Aorta (tissue), 5 donors: ENCODE data around the gene DIAPH2. TPM values are rescaled to one million over a fixed set of nuclear protein-coding genes. Genes with fewer than 3 reads are reported as not detected.

ENCODE experiments used
- ATAC-seq: fragments of 200-7000 bp; cut with Tn5 transposase; one replicate; pipeline ENCODE4 v1.9.1; 2022; ENCODE audit warnings: moderate library complexity; ENCODE audit not compliant: low FRiP score
- DNase-seq, 2 donors: peaks; one replicate each; pipeline ENCODE4 v3.0.0-alpha.2; 2020
- H3K27ac ChIP-seq, 2 donors: one replicate each; pipeline ENCODE4 v1.5.1; 2013; ENCODE audit warnings: low read length in 2 of 2, mild to moderate bottlenecking in 2 of 2, moderate library complexity in 2 of 2, control low read depth in 1 of 2, inconsistent platforms in 1 of 2, low read depth in 1 of 2
- H3K27me3 ChIP-seq, 2 donors: one replicate each; pipeline ENCODE4 v1.6.1; 2013; ENCODE audit warnings: control low read depth in 1 of 2, low read length in 1 of 2, mild to moderate bottlenecking in 1 of 2, moderate library complexity in 1 of 2; ENCODE audit not compliant: insufficient read depth in 2 of 2, control insufficient read depth in 1 of 2
- H3K36me3 ChIP-seq, 2 donors: one replicate each; pipeline ENCODE4 v1.6.1; 2013; ENCODE audit warnings: control low read depth in 1 of 2, low read length in 1 of 2, mild to moderate bottlenecking in 1 of 2; ENCODE audit not compliant: insufficient read depth in 2 of 2, control insufficient read depth in 1 of 2
- H3K4me1 ChIP-seq, 2 donors: one replicate each; pipeline ENCODE4 v1.6.1; 2013; ENCODE audit warnings: low read length in 2 of 2, control low read depth in 1 of 2, mild to moderate bottlenecking in 1 of 2, moderate library complexity in 1 of 2; ENCODE audit not compliant: insufficient read depth in 2 of 2, control insufficient read depth in 1 of 2
- H3K4me3 ChIP-seq, 2 donors: one replicate each; pipeline ENCODE4 v1.5.1; 2013; ENCODE audit warnings: low read length in 2 of 2, control low read depth in 1 of 2, mild to moderate bottlenecking in 1 of 2
- H3K9me3 ChIP-seq: one replicate; pipeline ENCODE4 v1.6.1; 2013; ENCODE audit warnings: mild to moderate bottlenecking, low read length; ENCODE audit not compliant: control insufficient read depth
- WGBS, 2 donors: extraction: QIAGEN DNeasy Blood & Tissue Kit; methylation state at CpG; one replicate each; pipeline ENCODE4 v1.1.7; 2013; 5-methylcytosine and 5-hydroxymethylcytosine counted together
- intact Hi-C, 2 donors: fragments of 100-400 bp; cut with DNase I; formaldehyde crosslinking; loops; one replicate each; pipeline versions ENCODE4 v1.14.2 to v1.15.0; 2022
- polyA plus RNA-seq, 2 donors: library from polyadenylated mRNA; stranded (reverse); fragments of 200-250 nt; gene quantifications; one replicate each; pipeline ENCODE4 v1.2.3, GENCODE V29; 2013
- total RNA-seq, 2 donors: library from RNA; stranded (reverse); fragmentation: NEBNext Ultra II Directional; extraction: Animal tissue kit (Norgen Biotek cat#: 25700); gene quantifications; one replicate each; pipeline ENCODE4 v1.2.1, GENCODE V29; 2021
- donor health status: healthy with polysubstance abuse.
- donor health status: Bipolar disorder and iron deficiency.
- donor health status: DM: no; HTN: no; CAD: no.
- donor health status: DM: no; HTN: no; CAD: no.
- donor health status: DM: yes; HTN: yes; CAD: no.

DIAPH2 gene
- total and polyA plus RNA-seq, 4 donors, result 6.5 to 48.4 (median 29.9) TPM

- Histone ChIP-seq H3K4me1 (no peaks in the 10 kb centered on the region), H3K9me3 (no peaks in the 10 kb centered on the region), H3K4me3 (no peak overlapping the region), H3K27ac (no peak overlapping the region), H3K36me3 (no peaks in the 10 kb centered on the region), H3K27me3 (no peaks in the 10 kb centered on the region)
- ATAC-seq (no peak), DNase-seq (no peak)
- whole genome bisulfite sequencing, 2 donors, result 49 to 54% methylated on average over 3 of the region's 3 CpGs
- intact Hi-C loops, result no loop called here
Measured at GRCh38 chrX:97126020-97126419, 441.4 kb downstream of the DIAPH2 start.

GRCh38 chrX:97132664-97133415 is 448.2 kb downstream of the DIAPH2 start:
- ATAC-seq (no peak), DNase-seq (no peak)
- no peaks in the 10 kb centered on the region for H3K4me1 ChIP-seq
- no peaks in the 10 kb centered on the region for H3K36me3 ChIP-seq
- 59 to 64% methylated on average over 6 of the region's 6 CpGs for WGBS, 2 donors
- no peak overlapping the region for H3K27ac ChIP-seq
- H3K9me3 ChIP-seq, result no peaks in the 10 kb centered on the region
- intact Hi-C loops, result no loop called here
- no peaks in the 10 kb centered on the region for H3K27me3 ChIP-seq
- no peak overlapping the region for H3K4me3 ChIP-seq

- H3K9me3 ChIP-seq, result no peaks in the 10 kb centered on the region
Measured at GRCh38 chrX:97145934-97146333, 461.3 kb downstream of the DIAPH2 start.

GRCh38 chrX:97155816-97156215 is 471.2 kb downstream of the DIAPH2 start:
- DNase-seq, result no peak
- no peaks in the 10 kb centered on the region for H3K36me3 ChIP-seq
- H3K9me3 ChIP-seq, result no peaks in the 10 kb centered on the region
- ATAC-seq, result no peak
- intact Hi-C loops, result no loop called here
- WGBS, 2 donors, result 89 to 92% methylated on average over 1 of the region's 1 CpG
- no peaks in the 10 kb centered on the region for H3K4me1 ChIP-seq
- no peak overlapping the region for H3K27ac ChIP-seq
- no peak overlapping the region for H3K4me3 ChIP-seq
- no peaks in the 10 kb centered on the region for H3K27me3 ChIP-seq

More at GRCh38 chrX:97145934-97146333, 461.3 kb downstream of the DIAPH2 start:
- 88 to 93% methylated on average over 1 of the region's 1 CpG for WGBS, 2 donors
- ATAC-seq (no peak), DNase-seq (no peak)
- intact Hi-C loops, result no loop called here
- Histone ChIP-seq H3K4me1 (no peaks in the 10 kb centered on the region), H3K27ac (no peak overlapping the region), H3K27me3 (no peaks in the 10 kb centered on the region), H3K36me3 (no peaks in the 10 kb centered on the region), H3K4me3 (no peak overlapping the region)

- no peak for ATAC-seq
- no peak overlapping the region for H3K4me3 ChIP-seq
- DNase-seq, result no peak
- no peaks in the 10 kb centered on the region for H3K36me3 ChIP-seq
- no peaks in the 10 kb centered on the region for H3K9me3 ChIP-seq
- 78 to 94% methylated on average over 4 of the region's 4 CpGs for WGBS, 2 donors
- no peaks in the 10 kb centered on the region for H3K27me3 ChIP-seq
- no peaks in the 10 kb centered on the region for H3K4me1 ChIP-seq
- no peak overlapping the region for H3K27ac ChIP-seq
- intact Hi-C loops, result no loop called here
Measured at GRCh38 chrX:97158269-97158668, 473.6 kb downstream of the DIAPH2 start.

- WGBS, 2 donors, result 49 to 71% methylated on average over 7 of the region's 7 CpGs
- Histone ChIP-seq H3K4me3 (no peak overlapping the region), H3K36me3 (no peaks in the 10 kb centered on the region), H3K4me1 (no peaks in the 10 kb centered on the region), H3K27me3 (no peaks in the 10 kb centered on the region), H3K9me3 (no peaks in the 10 kb centered on the region), H3K27ac (no peak overlapping the region)
- ATAC-seq (no peak), DNase-seq (no peak)
- intact Hi-C loops, result no loop called here
Measured at GRCh38 chrX:97159916-97160800, 475.5 kb downstream of the DIAPH2 start.

GRCh38 chrX:97167333-97167732 is 482.7 kb downstream of the DIAPH2 start:
- whole genome bisulfite sequencing, 2 donors, result 91 to 94% methylated on average over 1 of the region's 1 CpG
- DNase-seq (no peak), ATAC-seq (no peak)
- Histone ChIP-seq H3K27me3 (no peaks in the 10 kb centered on the region), H3K9me3 (no peaks in the 10 kb centered on the region), H3K4me3 (no peak overlapping the region), H3K4me1 (no peaks in the 10 kb centered on the region), H3K36me3 (no peaks in the 10 kb centered on the region), H3K27ac (no peak overlapping the region)
- intact Hi-C loops, result no loop called here

GRCh38 chrX:97168646-97169045 is 484.0 kb downstream of the DIAPH2 start:
- Histone ChIP-seq H3K27ac (no peak overlapping the region), H3K9me3 (no peaks in the 10 kb centered on the region), H3K36me3 (no peaks in the 10 kb centered on the region), H3K27me3 (no peaks in the 10 kb centered on the region), H3K4me1 (no peaks in the 10 kb centered on the region), H3K4me3 (no peak overlapping the region)
- intact Hi-C loops, result no loop called here
- DNase-seq, result no peak
- ATAC-seq, result no peak
- WGBS, 2 donors, result 87 to 89% methylated on average over 2 of the region's 2 CpGs

GRCh38 chrX:97175147-97175546 is 490.5 kb downstream of the DIAPH2 start:
- intact Hi-C loops, result no loop called here
- no peaks in the 10 kb centered on the region for H3K27me3 ChIP-seq
- 75 to 89% methylated on average over 4 of the region's 4 CpGs for WGBS, 2 donors
- no peaks in the 10 kb centered on the region for H3K9me3 ChIP-seq
- H3K27ac ChIP-seq, result no peak overlapping the region
- no peaks in the 10 kb centered on the region for H3K4me1 ChIP-seq
- DNase-seq (no peak), ATAC-seq (no peak)
- H3K4me3 ChIP-seq, result no peak overlapping the region
- H3K36me3 ChIP-seq, result no peaks in the 10 kb centered on the region
